A549 (cell line): Measurements from ENCODE around the gene ABHD6.

Experiments
- BHLHE40 ChIP-seq: IDR thresholded peaks from 2 replicates; pipeline ENCODE4 v1.6.1; 2012; ENCODE audit warnings: low read depth, low read length, inconsistent platforms
- EHMT2 ChIP-seq: fragments of 200-600 bp; sonication (generic); IDR thresholded peaks from 2 replicates; pipeline ENCODE4 v1.6.1; 2016; ENCODE audit warnings: antibody characterized with exemption, low read depth, mild to moderate bottlenecking, moderate library complexity
- EP300 ChIP-seq, 2 experiments: fragments of >200 bp; sonication (Bioruptor Twin); formaldehyde crosslinking; IDR thresholded peaks; 2 replicates in 1 of 2; 3 replicates in 1 of 2; pipeline ENCODE4 v1.6.1; 2016 to 2017
- HDAC2 ChIP-seq: fragments of 200-600 bp; sonication (generic); IDR thresholded peaks from 2 replicates; pipeline ENCODE4 v1.6.1; 2016
- POLR2A ChIP-seq: IDR thresholded peaks from 2 replicates; pipeline ENCODE4 v1.6.1; 2012; ENCODE audit warnings: mild to moderate bottlenecking, low read length
- POLR2AphosphoS2 ChIP-seq: conservative IDR thresholded peaks from 2 replicates; pipeline ENCODE4 v1.6.1; 2012; ENCODE audit warnings: low read length, improper control_type of control experiment, inconsistent platforms
- SREBF2 ChIP-seq: fragments of 450-650 bp; IDR thresholded peaks from 2 replicates; pipeline ENCODE4 v1.6.1; 2014; ENCODE audit warnings: mild to moderate bottlenecking, moderate library complexity
- TF ChIP-seq, protein P1 (sequence below): fragments of >200 bp; sonication (Bioruptor Twin); formaldehyde crosslinking; IDR thresholded peaks from 3 replicates; pipeline ENCODE4 v1.5.1; 2016
- TF ChIP-seq, protein P2 (sequence below): IDR thresholded peaks from 2 replicates; pipeline ENCODE4 v1.6.1; 2012; ENCODE audit warnings: low read depth, borderline replicate concordance

DNA sequence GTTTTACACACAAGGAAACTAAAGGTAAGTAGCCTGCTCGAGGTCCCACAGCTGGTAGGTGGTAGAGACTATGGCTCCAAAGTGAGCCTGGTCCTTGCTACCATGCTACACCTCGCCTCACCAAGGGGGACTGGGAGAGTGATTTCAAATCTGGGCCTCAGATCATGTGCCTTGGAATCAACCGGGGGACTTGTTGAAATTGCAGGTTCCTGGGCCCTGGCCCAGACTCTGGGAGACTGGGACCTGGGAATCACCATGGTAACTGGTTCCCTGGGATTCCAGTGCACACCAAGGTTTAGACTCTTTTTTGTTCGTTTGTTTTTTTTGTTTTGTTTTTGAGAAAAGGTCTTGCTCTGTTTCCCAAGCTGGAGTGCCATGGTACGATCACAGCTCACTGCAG lies 47.9 kb upstream of the ABHD6 start:
- TF ChIP-seq, protein P1, sequence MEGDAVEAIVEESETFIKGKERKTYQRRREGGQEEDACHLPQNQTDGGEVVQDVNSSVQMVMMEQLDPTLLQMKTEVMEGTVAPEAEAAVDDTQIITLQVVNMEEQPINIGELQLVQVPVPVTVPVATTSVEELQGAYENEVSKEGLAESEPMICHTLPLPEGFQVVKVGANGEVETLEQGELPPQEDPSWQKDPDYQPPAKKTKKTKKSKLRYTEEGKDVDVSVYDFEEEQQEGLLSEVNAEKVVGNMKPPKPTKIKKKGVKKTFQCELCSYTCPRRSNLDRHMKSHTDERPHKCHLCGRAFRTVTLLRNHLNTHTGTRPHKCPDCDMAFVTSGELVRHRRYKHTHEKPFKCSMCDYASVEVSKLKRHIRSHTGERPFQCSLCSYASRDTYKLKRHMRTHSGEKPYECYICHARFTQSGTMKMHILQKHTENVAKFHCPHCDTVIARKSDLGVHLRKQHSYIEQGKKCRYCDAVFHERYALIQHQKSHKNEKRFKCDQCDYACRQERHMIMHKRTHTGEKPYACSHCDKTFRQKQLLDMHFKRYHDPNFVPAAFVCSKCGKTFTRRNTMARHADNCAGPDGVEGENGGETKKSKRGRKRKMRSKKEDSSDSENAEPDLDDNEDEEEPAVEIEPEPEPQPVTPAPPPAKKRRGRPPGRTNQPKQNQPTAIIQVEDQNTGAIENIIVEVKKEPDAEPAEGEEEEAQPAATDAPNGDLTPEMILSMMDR, result no peak
- TF ChIP-seq SREBF2 (no peak), HDAC2 (no peak), POLR2A (no peak), EHMT2 (no peak), EP300 (IDR thresholded peaks at IDR 0.05) (no peak), POLR2AphosphoS2 (no peak), BHLHE40 (no peak)
- TF ChIP-seq, protein P2, sequence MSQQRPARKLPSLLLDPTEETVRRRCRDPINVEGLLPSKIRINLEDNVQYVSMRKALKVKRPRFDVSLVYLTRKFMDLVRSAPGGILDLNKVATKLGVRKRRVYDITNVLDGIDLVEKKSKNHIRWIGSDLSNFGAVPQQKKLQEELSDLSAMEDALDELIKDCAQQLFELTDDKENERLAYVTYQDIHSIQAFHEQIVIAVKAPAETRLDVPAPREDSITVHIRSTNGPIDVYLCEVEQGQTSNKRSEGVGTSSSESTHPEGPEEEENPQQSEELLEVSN, result no peak
